Measurements from ENCODE around the gene RIOK1. TPM values are rescaled to one million over a fixed set of nuclear protein-coding genes. Genes with fewer than 3 reads are reported as not detected.
A peak's percentile ranks its signal among the peaks of the same experiment; 100 is the strongest.

Gene RIOK1
- total RNA-seq, 2 donors from 2014 or later = 17.5 to 25.8 TPM

DNA sequence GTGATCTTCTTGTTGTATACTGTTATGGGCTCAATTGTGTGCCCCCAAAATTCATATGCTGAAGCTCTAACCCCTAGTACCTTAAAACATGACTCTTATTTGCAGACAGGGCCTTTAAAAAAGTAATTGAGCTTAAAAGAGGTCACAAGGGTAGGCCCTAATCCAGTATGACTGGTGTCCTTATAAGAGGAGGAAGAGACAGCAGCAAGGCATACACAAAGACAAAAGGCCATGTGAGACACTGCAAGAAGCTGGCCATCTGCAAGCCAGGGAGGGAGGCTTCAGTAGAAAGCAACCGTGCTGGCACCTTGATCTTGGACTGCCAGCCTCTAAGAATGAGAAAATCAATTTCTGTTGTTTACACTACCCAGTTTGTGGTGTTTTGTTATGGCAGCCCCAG is 8.5 kb upstream of the RIOK1 start:
- no peak for DNase-seq (ENCODE audit: low spot score)
- no peaks in the 10 kb centered on the region for H3K27me3 ChIP-seq (replicated peaks; ENCODE audit: insufficient read depth)
- intact Hi-C loops (cut with DNase I) = no loop called here
- H3K27ac ChIP-seq = no peak overlapping the region
- no peaks in the 10 kb centered on the region for H3K36me3 ChIP-seq
- H3K4me1 ChIP-seq (replicated peaks) = no peaks in the 10 kb centered on the region
- 69% methylated on average over 1 of the region's 1 CpG for WGBS
- TF ChIP-seq, protein P1, sequence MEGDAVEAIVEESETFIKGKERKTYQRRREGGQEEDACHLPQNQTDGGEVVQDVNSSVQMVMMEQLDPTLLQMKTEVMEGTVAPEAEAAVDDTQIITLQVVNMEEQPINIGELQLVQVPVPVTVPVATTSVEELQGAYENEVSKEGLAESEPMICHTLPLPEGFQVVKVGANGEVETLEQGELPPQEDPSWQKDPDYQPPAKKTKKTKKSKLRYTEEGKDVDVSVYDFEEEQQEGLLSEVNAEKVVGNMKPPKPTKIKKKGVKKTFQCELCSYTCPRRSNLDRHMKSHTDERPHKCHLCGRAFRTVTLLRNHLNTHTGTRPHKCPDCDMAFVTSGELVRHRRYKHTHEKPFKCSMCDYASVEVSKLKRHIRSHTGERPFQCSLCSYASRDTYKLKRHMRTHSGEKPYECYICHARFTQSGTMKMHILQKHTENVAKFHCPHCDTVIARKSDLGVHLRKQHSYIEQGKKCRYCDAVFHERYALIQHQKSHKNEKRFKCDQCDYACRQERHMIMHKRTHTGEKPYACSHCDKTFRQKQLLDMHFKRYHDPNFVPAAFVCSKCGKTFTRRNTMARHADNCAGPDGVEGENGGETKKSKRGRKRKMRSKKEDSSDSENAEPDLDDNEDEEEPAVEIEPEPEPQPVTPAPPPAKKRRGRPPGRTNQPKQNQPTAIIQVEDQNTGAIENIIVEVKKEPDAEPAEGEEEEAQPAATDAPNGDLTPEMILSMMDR (IDR thresholded peaks at IDR 0.05) = no peak
- TF ChIP-seq POLR2A (IDR thresholded peaks at IDR 0.05) (no peak), POLR2AphosphoS5 (IDR thresholded peaks at IDR 0.05) (no peak)
- no peaks in the 10 kb centered on the region for H3K9me3 ChIP-seq
- H3K4me3 ChIP-seq = no peak overlapping the region

DNA sequence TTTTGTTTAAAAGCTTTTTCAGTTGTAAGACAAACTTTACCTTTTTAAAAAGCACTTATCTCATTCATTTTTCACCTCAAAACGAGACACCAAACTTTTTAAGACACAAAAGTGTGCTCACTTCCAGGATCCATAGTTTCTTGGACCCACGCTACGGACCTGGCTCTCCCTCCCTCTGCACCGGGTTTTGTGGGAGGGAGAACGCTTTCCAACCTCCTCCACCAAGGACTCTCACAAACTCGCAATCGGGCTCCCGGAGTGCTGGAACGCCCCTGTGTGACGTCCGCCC is 502 bp upstream of the RIOK1 start:
- no peaks in the 10 kb centered on the region for H3K27me3 ChIP-seq (replicated peaks; ENCODE audit: insufficient read depth)
- H3K4me1 ChIP-seq (replicated peaks) = peaks cover 11% of the 10 kb centered on the region
- no peak for DNase-seq (ENCODE audit: low spot score)
- 0% methylated on average over 11 of the region's 11 CpGs for WGBS
- TF ChIP-seq POLR2A (IDR thresholded peaks at IDR 0.05) = no peak
- TF ChIP-seq POLR2AphosphoS5 (IDR thresholded peaks at IDR 0.05) = no peak
- TF ChIP-seq, protein P1 (IDR thresholded peaks at IDR 0.05) = no peak
- H3K4me3 ChIP-seq = peak overlapping the region; percentile 61 to 86
- H3K27ac ChIP-seq = peak overlapping the region; percentile 85 to 87
- no peaks in the 10 kb centered on the region for H3K9me3 ChIP-seq
- H3K36me3 ChIP-seq = no peaks in the 10 kb centered on the region
- intact Hi-C loops (cut with DNase I) = loop anchor here (2.0 kb wide), 1 partner anchor 76 kb away; the partner anchor contains the start of gene SSR1

DNA sequence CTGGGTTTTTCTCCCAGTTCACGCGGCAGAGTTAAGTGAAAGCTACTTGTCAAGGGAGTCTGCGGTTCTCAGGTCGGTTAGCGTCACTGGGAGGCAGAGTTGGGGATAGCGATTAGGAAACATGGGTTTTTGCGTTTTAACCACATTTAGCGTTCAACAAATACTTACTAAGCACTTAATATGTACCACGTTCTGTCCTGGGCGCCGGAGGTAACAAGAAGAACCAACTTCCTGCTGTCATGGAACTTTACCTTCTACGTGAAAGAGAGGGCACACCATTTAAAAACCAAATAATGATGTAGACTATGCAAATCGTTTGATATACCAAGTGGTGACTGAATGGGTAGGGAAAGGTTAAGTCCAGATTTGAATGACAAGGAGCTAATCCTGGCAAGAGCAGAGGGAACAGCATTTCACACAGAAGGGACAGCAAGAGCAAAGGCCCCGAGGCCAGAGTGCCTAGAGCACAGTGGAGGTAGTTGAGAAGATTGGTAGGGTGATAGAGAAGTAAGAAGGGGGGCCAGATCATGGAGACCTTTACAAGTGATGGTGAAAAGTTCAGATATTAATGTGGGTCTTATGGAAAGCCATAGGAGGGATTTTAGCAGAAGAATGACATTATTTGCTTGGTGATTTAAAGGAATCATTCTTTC is 744 bp downstream of the RIOK1 start:
- H3K4me3 ChIP-seq = peak overlapping the region; percentile 61 to 86
- no peaks in the 10 kb centered on the region for H3K9me3 ChIP-seq
- H3K27me3 ChIP-seq (replicated peaks; ENCODE audit: insufficient read depth) = no peaks in the 10 kb centered on the region
- WGBS = 3% methylated on average over 14 of the region's 14 CpGs
- intact Hi-C loops (cut with DNase I) = loop anchor here (10.0 kb wide), 2 partner anchors 204 to 1044 kb away; partner anchors contain the start of genes SLC35B3 and SNRNP48
- no peak for DNase-seq (ENCODE audit: low spot score)
- peak overlapping the region; percentile 85 to 87 for H3K27ac ChIP-seq
- H3K36me3 ChIP-seq = no peaks in the 10 kb centered on the region
- no peak for TF ChIP-seq POLR2AphosphoS5 (IDR thresholded peaks at IDR 0.05)
- TF ChIP-seq POLR2A (IDR thresholded peaks at IDR 0.05) = no peak
- TF ChIP-seq, protein P1 (IDR thresholded peaks at IDR 0.05) = no peak
- H3K4me1 ChIP-seq (replicated peaks) = peaks cover 11% of the 10 kb centered on the region

DNA sequence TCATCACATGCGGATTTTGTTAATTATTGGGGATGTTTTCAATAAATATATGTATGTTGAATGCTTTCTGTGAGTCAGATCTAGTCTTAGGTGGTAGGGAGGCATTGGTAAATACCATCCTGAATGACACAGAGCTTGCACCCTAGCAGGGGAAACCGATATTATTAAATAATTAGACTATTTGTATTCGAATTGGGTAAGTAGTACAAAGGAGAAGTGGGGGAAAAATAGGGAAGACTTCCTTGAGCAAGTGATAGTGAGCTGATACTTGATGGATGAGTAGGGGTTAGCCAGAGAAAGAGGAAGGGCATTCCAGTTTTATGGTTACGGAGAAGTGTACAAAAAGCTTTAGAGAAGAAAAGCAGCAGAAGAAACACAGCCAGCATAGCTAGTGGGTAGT is 1.5 kb downstream of the RIOK1 start:
- DNase-seq (ENCODE audit: low spot score) = no peak
- Histone ChIP-seq H3K4me3 (no peak overlapping the region), H3K36me3 (no peaks in the 10 kb centered on the region), H3K9me3 (no peaks in the 10 kb centered on the region), H3K27ac (no peak overlapping the region), H3K4me1 (replicated peaks) (peaks cover 11% of the 10 kb centered on the region), H3K27me3 (replicated peaks; ENCODE audit: insufficient read depth) (no peaks in the 10 kb centered on the region)
- WGBS = 85% methylated on average over 4 of the region's 4 CpGs
- intact Hi-C loops (cut with DNase I) = loop anchor here (10.0 kb wide), 2 partner anchors 204 to 1044 kb away; partner anchors contain the start of genes SLC35B3 and SNRNP48
- TF ChIP-seq, protein P1 (IDR thresholded peaks at IDR 0.05) = no peak
- TF ChIP-seq POLR2A (IDR thresholded peaks at IDR 0.05) (no peak), POLR2AphosphoS5 (IDR thresholded peaks at IDR 0.05) (no peak)

DNA sequence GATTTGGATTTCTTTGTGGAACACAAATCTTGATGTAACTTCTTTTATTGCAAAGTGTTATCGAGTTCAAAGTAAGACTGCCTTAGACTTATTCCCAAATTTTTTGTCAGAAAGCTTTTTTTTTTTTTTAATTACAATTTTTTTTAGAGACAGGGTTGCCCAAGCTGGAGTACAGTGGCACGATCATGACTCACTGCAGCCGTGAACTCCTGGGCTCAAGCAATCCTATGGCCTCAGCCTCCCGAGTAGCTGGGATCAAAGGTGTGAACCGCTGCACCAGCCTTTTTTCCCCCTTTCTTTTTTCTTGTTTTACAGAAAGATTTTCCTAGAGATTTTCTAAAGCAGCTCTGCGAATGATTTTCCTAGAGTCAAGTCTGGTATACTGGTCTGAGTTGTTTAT is 2.8 kb downstream of the RIOK1 start:
- no peak for DNase-seq (ENCODE audit: low spot score)
- intact Hi-C loops (cut with DNase I) = loop anchor here (10.0 kb wide), 2 partner anchors 202 to 1042 kb away; partner anchors contain the start of genes SLC35B3 and SNRNP48
- Histone ChIP-seq H3K36me3 (no peaks in the 10 kb centered on the region), H3K9me3 (no peaks in the 10 kb centered on the region), H3K27ac (no peak overlapping the region), H3K4me1 (replicated peaks) (peaks cover 11% of the 10 kb centered on the region), H3K27me3 (replicated peaks; ENCODE audit: insufficient read depth) (no peaks in the 10 kb centered on the region), H3K4me3 (no peak overlapping the region)
- 82% methylated on average over 6 of the region's 6 CpGs for WGBS
- TF ChIP-seq, protein P1 (IDR thresholded peaks at IDR 0.05) = no peak
- no peak for TF ChIP-seq POLR2AphosphoS5 (IDR thresholded peaks at IDR 0.05)
- no peak for TF ChIP-seq POLR2A (IDR thresholded peaks at IDR 0.05)
